HG03432 (cell line): ENCODE results near the gene SLX4IP.

Experiments used
- ATAC-seq: cut with Tn5 transposase; IDR thresholded peaks from one replicate; pipeline ENCODE4 v1.9.1; 2021; ENCODE audit warnings: mild to moderate bottlenecking, moderate library complexity; ENCODE audit not compliant: unreplicated experiment

SLX4IP gene

DNA sequence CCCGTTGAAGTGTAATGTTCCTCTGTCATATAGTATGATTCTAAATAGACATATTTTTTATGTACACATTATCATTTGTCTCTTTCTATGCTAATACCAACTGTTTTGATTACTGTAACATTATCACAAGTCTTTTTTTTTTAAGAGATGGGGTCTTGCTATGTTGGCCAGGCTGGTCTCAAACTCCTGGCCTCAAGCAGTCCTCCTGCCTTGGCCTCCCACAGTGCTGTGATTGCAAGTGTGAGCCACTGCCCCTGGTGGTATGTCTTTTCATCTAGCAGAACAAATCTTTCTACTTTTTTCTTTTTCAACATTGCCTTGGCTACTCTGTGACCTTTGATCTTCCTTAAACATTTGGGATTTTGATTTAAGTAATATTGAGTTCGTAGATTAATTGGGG is 57.7 kb downstream of the SLX4IP start:
- ATAC-seq: no peak

DNA sequence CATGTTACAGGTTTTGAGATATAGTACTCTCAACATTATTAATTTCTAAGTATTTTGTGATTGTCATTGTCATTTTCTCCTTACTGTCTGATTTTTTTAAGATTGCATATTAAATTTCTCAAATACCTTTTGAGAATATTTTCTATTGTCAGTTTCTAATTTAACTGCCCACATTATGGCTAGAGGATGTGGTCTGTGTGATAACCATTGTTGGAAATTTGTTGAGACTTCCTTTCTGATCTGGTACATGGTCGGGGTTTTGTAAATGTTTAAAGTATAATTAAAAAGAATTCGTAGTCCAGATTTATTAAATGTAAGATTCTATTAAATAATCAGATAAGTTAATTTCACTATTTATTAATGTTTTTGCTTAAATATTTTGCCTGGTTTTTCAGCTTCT is 60.1 kb downstream of the SLX4IP start:
- no peak for ATAC-seq

DNA sequence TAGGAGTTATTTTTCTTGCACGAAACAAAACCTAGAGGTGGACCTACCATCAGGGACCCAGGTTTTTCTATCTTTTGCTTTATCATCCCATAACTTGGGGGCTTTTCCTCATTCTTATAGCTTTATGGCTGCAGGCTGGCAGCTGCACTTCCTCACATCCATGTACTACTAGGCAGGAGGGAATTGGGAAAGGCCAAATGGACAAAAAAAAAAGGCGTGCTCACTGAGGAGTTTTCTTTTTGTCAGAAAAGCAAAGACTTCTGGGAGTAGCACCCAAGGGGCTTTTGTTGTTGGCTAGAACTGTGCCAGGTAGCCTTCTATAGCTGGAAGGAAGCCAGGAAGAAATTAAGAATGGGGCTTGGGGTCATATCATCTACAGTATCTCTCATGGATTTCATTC is 61.4 kb downstream of the SLX4IP start:
- ATAC-seq: no peak

DNA sequence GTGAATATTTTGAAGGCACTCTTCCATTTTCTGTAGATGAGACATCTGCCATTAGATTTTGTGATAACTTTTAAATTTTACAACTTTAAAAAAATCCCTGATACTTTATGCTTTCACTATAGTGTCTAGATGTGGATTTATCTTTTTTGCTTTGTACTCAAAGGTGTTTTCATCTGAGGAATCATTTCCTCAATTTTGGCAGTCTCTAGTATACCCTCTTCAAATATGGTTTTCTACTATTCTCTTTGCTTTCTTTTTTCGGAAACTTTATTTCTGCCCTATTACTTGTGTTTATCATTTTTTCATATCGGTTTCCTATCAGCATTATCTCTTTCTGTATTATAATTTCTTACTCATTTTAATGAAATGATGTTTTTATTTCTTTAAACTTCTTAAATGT is 62.2 kb downstream of the SLX4IP start:
- ATAC-seq: no peak

DNA sequence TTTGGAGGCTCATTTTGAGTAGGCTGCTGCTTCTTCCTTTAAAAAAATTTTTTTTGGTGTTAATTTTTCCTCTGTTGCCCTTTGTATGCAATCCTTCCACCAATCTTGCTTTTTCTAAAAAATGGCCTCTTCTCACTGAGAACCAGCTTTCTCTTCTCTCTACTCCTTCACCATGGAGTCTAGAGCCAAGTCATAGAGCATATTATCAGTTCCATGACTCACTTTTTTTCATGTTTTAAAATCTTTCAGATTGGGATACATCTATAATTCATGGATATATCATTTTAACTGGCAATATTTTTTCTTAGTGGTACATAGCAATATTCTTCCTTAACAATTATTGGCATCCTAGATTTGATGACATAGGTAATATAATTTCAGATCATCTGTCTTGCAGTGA is 62.7 kb downstream of the SLX4IP start:
- no peak for ATAC-seq

DNA sequence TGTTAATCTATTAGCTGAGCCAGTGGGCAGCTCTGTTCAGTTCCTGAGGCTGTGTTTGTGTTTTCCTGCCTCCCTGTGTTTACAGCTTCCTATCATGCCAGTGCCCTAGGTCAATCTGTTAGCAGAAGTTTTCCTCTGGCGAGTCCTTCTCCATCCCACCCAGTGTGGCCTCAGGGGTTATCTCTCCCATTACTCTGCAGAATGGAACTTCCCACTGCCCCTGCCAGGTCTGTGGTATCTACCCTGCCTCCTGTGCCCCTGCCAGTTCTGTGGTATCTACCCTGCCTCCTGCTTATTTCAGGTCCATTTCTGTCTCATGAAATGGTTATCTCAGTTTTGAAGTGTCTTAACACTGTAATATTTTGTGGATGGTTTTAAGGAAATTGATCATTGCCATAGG is 63.1 kb downstream of the SLX4IP start:
- no peak for ATAC-seq

DNA sequence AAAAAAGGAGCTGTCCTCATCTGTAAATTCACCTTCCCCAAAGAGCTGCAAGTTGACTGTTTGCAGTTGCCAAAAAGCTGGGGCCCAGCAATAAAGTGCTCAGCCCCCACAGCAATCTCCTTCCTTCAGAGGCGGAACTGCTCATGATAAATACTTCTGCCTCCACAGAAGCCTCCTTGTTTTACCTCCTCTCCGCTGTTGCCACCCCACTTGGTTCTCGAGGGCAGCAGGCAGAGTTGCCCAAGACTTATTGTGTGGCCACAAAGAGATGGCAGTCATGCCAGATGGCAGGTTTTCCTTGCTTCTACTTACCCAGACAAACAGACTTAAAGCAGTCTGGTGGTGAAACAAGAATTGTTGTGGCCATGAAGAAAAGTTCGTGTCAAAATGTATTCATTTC is 66.3 kb downstream of the SLX4IP start:
- ATAC-seq: no peak

DNA sequence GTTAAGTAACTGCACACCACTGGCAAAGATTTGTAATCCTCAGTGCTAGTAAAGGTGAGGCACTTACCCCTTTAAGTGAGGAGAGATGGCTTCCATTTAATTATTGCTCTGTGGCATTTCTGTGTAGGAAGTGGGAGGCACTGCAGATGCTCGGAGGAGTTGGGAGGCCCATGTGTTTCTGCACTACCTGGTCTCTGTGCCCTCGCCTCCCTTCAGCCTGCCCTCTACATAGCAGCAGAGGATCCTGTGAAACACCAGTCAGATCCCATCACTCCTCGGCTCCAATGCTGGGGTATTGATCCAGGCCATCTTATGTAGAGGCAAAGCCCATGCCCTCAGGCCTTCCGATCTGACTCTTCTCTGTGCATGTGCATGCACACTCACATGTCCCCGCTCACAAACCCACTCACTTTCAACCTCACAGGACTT is 67.0 kb downstream of the SLX4IP start:
- no peak for ATAC-seq

DNA sequence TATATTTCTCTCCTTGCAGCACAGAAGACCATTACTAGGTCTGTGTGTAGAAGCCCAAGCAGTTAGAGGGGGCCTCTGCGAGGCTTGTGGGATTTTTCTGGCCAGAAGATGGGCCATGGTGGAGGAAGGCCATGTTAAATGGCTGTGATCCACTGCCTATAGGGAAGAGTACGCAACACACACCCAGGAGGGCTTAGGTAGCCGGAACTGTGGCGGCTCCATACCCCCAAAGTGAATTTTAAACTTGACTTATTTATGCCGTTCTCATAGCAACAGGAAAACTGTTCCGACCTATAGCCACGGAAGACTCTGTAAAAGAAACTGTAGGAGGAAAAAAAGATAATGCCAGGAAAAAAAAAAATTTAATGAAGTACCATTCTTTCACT is 69.5 kb downstream of the SLX4IP start:
- no peak for ATAC-seq

DNA sequence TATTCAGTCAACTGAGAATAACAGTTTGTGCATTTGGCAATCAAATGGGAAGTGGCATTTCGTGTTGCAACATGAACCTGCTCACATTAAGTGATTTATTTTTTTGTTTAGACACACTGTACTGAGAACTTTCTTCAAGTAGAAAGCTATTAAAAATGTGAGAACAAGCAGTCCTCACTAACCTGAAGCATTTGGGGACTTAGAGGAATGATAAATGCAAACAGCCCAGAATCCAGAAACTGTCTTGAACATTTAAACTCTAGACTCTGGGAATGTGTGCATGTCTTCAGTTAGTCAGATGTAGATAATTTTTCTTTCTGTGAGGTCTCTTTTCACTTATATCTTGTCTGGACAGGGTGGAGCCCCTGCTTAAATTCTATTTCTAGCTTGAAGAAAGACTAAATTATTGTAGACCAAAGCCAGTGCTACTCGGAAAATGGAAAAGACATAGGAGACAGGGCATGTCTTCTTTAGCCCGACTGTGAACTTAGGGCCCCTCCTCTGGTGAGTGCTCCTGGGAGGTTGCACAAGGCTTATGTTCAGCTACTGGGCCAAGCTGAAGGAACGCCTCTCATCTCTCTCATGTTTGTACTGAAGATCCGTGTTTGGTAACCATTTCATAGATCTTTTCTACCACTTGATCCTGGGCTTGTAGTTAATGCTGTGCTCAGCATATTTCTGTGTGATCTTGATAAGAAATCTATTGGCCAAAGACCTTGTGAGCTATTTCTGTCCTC is 70.1 kb downstream of the SLX4IP start:
- no peak for ATAC-seq

DNA sequence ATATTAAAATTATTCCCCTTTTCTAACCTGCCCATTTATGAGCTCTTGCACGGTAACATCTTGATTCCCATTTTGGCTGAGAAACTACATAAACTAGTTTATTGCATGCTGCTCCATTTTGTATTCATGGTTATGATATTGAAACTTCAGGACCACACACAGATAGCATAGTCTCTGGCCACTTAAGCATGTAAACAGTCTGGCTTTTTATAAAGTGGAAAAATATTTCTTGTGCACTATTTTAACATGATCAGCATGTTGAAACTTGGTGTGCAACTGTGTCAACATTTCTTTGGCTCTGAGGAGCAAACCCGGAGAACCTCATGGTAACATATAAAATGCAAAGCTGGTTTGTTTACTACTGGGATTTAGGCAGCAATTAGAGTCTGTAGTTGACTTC is 70.7 kb downstream of the SLX4IP start:
- ATAC-seq: no peak

DNA sequence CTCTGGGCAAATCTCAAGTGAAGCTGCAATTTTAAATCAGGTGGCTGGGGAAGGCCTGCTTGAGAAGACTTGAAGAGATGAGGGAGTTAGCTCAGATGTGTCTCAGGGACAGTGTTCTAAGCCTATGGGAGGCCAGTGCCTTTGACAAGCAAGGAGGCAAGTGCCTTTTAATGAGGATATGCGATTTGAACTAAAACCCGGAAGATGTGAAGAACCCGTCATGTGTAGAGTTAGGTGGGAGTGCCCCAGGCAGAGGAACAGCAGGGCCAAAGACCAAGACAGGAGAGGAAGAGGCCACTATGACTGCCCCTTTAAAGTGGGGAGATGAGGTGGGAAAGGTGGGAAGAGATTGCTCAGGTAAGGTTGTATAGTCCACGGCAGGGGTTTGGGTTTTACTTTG is 71.9 kb downstream of the SLX4IP start:
- ATAC-seq: no peak

DNA sequence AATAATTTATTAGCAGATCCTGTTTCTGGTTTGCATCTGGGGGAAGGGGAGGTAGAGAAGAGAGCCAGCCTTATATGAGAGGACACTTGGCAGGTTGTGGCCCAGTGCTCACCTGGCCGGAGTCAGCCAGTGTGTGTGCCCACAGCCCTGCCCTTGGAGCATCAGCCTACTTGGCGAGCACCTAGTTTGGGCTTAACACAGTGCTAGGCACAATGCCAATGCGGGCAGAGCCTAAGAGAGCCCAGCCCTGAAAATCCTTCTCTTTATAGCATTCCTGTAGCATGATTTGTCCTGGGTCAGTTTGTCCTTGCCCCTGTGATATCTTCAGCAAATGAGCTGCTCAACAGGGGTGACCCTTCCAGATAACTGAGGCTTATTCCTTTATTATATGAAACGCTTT is 73.0 kb downstream of the SLX4IP start:
- no peak for ATAC-seq

DNA sequence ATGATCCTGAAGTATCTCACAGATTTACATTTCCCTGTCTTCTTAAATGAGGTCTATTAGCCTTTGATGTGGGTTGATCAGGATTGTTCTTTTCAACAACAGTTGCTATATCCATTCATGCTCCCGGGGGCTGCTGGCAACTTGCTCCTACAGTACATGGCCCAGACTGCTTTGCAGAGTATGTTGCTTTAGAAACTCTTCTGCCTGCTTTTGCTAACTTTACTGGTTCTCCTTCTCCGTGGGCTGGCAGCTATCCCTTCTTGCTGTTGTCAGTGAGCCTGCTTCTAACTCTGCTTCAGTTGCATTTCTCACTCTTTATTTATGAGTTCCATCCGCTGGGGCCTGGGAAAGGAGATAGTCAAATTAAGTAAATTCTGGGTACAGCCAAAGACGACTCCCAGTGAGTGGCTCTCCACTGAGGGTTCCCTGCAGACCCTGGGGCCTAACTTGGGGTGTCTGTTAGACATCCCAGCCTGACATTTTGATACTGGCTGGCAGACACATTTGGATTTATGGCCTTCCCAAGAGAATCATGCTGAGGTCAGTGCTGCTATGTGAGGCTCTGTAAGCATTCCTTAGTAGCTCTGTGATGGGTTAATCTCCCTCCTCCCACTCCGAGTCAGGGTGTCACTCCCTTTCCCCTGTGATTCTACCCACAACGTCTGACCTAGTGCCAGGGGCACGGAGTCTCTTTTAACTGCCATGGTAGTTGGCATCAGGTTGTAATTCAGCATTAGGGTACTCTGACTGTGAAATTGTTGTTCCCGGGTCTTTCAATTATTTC is 73.6 kb downstream of the SLX4IP start:
- ATAC-seq: no peak

DNA sequence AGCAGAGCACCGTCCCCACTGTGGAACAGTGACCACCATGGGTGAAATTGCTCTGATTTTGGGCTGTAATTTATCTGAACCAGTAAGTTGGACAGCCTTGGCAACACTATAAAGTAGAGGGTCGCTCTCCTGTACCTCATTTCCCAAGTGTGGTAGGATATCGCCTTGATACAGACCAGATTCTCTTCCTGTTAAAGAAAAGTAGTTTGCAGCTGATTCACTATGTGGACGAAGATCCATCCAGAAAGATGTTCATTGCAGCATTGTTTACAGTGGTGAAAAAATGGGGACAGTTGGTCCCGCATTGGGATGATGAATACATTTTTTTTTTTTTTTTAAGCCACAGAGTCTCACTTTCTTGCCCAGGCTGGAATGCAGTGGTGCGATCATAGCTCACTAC is 74.3 kb downstream of the SLX4IP start:
- no peak for ATAC-seq

DNA sequence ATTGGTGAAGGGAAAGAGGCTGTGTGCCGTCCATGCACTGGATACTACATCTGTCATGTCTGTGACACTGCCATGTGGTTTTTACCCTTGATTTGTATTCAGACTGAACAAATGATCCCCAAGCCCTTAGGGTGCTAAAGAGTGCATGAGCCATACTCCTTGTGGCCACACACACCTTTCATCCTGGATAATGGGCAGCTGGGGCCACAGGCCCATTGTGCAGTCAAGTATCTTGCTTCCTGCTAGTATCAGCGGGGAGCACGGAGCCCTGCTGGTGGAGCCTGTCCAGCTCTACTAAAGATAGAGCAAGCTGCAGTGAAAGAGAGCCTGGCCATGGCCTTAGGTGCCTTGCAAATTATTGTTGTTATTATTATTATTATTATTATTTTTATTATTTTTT is 75.1 kb downstream of the SLX4IP start:
- no peak for ATAC-seq

DNA sequence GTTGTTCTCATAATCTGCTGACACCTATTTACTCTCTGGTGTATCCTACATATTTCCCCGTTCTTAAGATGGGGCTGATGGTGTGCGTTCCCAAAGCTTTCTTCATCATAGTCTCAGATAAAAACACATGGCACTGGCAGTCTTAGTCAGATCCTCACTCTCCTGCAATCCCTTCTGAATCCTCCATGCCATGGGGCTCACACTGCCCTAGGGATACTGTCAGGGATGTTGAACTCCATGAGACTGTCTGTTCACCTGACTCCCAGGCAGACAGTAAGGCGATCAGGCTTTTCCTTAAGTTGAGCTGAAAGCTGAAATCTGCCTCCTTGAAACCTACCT is 76.0 kb downstream of the SLX4IP start:
- peak; percentile 12 for ATAC-seq

DNA sequence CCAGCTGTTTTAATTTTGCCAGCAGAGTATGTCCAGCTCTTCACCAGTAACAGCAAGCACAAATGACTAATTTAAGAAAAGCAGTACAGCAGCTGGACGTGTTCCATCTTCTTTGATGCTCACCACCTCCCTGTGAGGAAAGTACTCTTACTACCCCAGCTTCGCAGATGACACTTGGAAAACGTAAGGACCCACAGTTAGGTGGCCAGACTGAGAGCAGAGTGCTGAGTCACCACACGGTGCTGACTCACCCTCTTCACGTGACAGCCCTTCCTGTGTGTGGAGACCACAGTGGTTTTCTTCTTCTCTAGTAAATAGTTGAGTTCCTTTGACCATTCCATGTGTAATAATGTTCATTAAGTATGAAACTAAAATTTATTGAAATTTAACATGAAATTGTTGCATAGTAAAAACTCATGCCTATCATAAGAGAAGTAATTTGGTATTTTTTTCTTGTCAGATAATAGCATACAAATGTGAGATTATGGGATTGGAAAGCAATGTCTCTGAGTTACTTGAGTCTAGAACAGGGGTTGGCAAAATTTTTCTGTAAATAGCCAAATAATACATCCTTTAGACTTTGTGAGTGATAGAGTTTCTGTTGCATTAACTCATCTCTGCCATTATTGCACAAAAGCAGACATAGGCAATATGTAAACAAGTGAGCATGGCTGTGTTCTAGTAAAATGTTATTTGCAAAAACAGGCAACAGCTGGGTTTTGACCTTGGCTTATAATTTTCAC is 76.6 kb downstream of the SLX4IP start:
- ATAC-seq: peak; percentile 97

DNA sequence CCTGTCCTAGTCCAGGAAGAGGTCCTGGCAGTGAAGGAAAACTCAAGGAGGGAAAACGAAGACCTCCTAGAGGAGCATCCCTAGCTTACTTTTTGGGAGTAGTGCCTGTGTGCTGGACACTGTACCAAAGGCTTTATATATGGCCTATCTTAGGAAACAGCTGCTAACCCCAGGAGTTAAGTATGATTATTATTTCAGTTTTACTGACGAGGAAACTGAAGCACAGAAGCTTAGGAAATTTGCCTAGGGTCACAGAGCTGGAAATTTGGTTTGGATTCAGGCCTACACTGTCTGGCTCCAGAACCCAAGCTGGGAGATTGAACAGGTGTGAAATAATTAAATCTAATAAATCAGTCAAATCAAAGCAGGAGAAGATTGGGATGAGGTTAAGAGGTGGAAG is 78.0 kb downstream of the SLX4IP start:
- no peak for ATAC-seq

DNA sequence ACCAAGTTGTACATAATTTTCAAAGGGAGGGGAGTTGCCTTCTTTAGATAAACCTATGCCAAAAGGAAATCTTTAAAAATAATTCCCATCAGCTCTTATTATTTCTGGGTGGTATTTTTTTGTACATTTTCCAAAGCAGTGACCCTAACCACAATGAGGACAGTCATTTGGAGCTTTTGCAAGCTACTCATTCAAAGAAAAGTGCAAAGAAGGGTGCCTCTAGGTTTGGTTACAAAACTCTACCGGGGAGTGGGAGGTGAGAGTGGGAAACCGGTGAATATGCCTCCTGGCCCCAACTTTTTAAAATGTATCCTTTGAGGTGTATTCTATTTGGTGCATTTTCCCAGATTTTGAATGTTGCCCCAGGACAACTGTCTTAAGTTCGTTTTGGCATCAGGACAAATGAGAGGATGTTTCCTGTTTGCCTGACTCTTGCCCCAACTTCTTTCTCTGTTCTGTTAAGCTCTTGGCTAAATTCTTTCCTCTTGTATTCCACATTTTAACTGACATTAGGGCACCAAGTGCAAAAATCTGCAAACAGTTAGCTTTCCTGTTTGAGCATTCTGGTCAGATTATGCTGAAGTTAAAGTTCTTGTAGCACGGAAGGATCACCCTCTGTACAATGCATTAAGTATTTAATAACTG is 78.9 kb downstream of the SLX4IP start:
- ATAC-seq: peak; percentile 18

DNA sequence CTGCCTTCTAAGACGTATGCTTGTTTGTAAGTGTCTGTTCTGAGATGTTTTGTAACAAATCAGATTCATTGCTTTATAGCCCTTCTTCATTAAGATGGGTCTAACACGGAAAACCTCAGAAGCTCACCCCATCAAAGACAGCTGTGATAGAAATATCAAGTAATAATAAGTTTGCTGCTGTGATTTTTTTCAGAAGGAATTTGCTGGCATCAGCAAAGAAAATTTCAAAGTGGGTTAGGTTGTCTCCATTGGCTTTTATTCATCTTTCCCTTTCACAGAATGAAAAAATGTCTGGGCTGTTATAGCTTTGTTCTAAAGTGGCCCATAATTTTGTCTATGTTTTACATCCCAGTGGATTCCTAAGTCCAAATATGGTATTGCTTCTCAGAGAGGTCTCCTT is 81.4 kb downstream of the SLX4IP start:
- no peak for ATAC-seq
